SKM-1 (cell line): Measurements from ENCODE around the gene OR2AJ1.

Experiments
- DNase-seq: peaks from one replicate; lab custom pipeline; 2025; ENCODE audit not compliant: unreplicated experiment; lab: John Stamatoyannopoulos, UW

The OR2AJ1 gene

GRCh38 chr1:247953408-247953807 is 28.7 kb downstream of the OR2AJ1 start:
- DNase-seq: no peak

GRCh38 chr1:247961791-247962190 is 37.1 kb downstream of the OR2AJ1 start:
- no peak for DNase-seq

GRCh38 chr1:247962911-247963588 is 38.4 kb downstream of the OR2AJ1 start:
- no peak for DNase-seq

GRCh38 chr1:247964933-247965332 is 40.2 kb downstream of the OR2AJ1 start, which contains the start of gene OR2AK2:
OR2AK2 (plus strand) TSS chr1:247965233; CDS start chr1:247965377, 144 bp downstream.
- DNase-seq: no peak

- no peak for DNase-seq
These were observed 42.0 kb downstream of the OR2AJ1 start for GRCh38 chr1:247966532-247967204.
